SKM-1 treated with dmso at 0.1 percent for 144 hours (cell line): Measurements from ENCODE around the gene CTTN.

Experiments
- DNase-seq: peaks from one replicate; lab custom pipeline; 2025; ENCODE audit not compliant: unreplicated experiment; lab: John Stamatoyannopoulos, UW

CTTN gene

DNA sequence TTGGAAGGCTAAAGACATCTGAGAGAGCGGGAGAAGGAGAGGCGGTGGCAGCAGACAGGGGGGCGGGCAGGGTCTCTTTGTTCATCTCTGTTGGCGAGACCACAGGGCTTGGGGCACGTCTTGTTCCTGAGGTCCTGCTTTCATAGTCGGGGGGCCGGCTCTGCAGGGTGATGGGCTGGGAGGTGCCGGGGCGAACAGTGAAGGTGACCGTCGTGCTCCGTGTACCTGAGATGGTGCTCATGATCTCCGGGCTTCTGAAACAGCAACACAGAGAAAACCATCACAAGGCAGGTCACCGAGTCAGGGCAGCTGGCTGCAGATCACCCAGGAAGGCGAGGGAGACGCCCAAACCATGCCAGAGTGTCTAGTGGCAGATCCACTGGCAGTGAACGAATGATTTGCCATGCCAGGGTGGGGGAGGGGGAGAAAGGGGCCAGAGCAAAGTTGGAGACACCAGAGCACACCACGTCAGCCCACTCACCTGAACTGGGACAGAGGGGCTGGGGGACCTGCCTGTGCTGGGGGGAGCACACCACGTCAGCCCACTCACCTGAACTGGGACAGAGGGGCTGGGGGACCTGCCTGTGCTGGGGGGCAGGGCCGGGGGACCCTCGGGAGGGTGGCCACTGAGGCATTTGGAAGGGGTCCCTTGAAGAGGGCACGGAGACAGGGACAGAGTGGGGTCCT, 75.0 kb downstream of the CTTN start:
- no peak for DNase-seq

DNA sequence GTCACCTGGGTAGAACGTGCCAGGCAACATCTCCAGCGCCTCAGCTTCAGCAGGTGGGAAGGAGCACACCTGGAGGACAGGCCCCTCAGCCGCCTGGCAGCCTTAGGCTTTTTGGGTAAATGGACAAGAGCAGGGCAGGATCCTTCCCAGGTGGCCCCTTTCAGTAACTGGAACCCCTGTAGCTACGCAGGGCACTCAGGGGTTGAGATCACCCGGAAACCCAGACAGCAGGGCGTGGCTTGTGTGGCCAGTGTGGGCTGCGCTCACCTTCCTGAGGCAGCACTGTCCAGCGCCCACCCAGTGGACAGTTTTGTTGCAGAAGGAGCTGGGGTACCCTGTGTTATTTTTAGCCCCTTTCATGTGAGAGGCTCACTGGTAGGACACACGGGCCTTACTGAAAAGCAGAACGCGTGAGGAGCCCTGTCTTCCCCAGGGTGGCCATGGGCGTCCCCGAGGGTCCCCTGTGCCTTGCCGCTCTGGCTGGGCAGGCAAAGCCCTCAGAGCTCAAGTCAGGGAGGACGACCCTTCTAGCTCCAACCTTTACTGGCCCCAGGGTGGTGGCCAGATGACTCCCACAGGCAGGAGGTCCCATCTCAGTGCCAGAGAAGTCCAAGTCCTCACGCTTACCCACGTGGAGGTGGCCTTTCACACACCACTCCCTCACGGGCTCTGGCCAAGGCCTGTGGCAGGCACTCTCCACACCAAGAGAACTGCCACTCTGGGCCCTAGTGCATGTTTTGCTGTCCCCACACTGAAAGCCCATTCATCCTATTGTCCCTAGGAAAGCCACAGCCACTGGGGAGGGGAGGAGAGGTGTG, 75.8 kb downstream of the CTTN start:
- no peak for DNase-seq

DNA sequence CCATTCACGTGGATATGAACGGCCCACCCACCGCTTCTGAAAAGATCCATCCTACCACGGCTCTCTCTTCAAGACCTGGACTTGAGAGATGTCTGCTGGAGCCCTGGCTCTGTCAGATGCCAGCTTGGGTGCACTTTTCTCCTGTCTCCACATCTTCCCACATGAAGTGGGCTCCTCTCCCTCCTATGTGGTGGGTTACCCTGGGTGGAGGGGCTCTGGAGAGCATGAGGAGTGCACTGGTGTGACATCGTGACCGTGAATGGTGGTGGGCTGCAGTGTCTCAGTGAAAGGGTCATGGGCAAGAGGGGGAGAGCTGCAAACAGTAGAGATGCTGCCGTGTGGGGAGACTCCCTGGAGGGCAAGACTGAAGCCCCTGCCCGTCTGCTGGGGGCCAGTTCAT, 76.4 kb downstream of the CTTN start:
- no peak for DNase-seq

DNA sequence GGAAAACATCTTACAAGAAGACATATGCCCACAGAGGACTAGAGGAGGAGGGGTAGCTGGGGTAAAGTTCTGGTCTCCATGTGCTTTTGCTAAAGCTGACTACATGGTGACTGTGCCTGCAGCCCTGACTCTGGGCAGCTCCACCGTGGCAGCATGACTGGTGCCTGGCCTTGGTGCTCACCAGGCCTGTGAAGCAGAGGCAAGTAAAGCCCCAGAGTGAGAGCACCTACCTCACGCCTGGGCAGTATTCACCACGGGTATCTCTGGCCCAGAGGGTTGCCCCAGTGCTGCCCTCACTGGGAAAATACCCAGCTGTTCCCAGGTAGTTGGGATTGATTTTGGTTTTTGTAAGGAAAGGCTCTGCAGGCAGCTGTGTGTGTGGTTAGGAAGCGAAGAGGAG, 78.3 kb downstream of the CTTN start:
- DNase-seq: no peak

DNA sequence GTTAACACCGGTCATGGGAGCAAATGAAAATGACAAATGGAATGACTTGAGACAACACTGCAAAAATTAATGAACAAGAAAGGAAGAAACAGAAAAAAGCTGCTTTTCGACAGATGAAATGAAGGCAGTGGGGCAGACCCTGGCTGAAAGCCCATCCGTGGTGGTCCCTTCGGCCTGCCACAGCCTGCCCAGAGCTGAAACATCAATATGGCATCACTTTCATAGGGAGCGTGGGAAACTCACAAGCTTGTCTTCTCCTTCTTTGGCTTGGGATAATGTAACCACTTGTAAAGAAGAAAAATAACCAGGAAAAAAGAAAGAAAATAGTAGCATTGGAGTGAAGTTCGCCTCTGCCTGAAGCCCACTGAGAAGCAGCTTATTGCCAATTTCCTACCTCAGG, 78.8 kb downstream of the CTTN start:
- DNase-seq: no peak

DNA sequence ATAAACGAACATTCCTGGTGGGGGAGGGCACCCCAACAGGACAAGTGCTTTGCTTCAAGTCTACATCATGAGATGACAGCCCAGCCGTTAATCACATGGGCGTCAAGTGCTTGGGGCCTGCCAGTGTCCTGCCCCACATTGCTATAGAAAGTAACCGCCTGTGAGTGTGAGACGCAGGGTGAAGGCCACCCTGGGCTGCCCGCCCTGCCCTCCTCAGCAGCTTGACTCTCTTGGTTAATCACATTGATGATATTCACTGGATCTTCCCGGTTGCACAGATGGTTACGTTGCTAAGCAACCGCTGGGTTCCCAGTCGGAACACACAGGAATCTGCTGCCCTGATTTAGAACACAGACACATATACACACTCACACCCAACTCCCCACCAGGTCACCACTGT, 79.3 kb downstream of the CTTN start:
- DNase-seq: no peak

DNA sequence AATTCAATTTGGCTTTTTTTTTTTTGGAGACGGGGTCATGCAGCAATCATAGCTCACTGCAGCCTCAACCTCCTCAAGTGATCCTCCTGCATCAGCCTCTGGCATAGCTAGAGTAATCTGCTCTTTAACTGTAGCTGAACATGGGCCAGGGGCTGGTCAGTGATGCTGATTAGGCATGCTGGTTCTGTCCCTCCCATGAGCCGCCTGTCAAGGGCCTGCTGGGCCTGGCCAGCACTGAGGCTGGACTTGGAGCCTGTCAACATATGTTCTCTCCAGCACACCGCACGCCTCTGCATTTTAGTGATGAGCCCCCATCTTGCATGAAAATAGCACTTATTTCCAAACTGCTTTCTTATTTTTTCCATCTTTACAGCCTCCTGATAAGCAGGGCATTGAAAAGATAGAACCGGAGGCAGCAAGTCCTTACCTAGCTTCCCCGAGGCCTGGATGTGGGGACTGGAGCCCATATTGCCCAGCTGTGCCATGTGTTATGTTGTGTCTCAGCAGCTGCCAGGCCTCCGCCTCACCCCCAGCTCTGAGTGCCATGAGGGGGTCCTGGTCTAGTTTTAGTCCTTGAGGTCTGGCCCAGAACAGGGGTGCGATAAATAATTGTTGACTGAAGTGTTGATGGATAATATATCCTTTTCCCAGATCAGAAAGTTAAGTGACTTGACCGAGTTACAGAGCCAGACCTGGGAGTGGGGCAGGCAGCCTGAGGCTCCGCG, 80.0 kb downstream of the CTTN start:
- no peak for DNase-seq

DNA sequence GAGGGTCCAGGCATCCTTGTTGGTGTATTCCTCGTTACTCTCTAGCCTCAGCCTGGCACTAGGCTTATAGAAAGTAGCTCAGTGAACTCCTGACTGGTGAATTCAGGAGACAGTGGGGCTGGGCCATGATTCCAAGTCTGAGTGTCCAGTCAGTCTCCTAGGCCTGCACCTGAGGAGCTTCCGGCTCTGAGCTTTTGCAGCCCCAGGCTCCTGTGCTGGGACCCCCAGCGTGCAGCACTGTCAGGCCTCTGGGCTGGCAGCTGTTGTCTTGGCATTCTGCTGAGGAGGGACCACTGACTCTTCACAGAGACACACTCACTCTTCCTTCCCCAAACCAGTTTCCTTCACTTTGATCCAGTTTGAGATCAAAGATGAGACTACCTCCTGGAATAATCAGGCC, 82.4 kb downstream of the CTTN start:
- DNase-seq: no peak

DNA sequence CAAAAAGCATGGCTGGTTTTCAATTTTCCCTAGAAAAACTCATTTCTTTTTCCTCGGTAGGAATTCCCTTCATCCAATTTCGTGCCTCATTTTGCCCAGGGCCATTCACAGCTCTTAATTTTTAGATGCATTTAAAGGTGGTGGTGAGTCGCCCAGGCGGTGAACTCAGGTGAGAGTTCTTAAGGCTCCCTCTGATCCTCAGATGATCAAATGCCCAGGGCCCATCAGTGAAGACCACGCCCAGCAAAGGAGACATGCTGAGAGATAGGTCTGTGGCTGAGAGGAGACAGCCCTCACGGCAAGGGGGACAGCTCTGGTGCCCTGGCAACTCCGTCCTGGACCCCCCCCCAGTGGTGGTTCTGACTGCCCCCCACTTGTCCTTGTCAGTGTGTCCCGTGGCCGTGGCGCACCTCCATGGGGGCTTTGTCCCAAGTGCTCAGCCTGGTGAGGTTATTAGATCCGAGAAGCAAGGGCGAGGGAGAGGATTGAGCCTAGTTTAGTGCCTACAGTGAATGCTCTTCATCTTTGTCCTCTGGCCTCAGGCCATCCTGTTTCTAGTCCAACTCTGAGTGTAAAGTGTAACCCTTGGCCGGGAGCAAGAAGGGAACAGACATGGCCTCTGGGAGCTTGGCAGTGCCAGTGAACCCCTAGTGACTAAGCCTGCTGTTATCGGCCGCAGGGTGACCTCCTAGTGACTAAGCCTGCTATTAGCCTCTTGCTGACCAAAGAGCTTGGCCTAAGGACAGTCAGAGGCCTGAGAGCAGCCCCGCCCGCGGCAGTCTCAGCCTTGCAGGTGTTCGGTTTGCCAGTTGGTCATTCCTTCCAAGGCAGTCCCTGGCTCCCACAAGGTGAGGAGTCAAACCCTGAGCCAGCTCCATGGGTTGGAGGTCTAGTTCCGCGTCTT, 83.5 kb downstream of the CTTN start:
- no peak for DNase-seq

DNA sequence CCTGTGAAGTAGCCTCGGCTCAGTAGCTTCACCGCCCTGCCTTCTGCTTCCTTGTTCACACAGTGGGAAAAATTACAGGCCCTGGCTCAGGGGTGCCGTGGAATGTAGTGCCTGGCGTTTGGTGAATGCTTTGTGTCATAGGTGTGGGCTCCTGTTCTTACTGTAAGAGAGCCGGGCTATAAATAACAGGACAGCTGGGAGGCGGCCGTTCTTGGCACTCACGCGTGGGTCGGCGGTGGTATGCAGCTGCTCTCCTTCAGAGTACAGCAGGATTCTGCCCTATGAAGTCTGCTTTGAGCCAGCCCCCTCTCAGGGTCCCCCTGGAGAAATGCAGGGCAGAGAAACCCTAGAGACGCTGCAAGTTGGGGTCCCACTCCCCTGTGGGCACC, 84.2 kb downstream of the CTTN start:
- DNase-seq: no peak

DNA sequence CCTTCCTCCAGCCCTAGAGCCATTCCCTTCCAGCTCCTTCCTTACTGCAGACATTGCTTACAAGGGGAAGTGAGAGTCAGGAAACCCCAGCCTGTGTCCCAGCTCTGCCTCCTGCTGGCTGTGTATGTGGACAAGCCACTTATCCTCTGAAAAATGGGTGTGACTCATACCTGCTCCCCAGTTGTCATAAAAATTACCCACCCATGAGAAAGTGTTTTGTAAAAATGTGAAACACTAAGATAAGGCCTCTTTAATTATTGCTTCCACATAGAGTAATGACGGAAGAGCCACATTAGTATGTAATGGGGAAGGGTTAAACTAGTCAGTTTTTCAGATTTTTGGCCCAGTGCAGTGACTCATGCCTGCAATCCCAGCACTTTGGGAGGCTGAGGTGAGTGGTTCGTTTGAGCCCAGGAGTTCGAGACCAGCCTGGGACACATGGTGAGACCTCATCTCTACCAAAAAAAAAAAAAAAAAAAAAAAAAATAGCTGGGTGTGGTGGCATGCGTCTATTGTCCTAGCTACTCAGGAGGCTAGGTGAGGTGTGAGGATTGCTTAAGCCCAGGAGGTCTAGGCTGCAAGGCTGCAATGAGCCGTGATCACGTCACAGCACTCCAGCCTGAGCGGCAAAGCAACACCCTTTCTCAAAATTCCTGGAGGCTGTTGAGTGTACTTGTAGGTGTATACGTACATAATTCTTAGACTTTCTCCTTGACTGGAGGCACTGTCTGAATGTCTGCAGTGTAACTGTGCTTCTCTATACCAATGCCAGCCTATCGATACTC, 84.9 kb downstream of the CTTN start:
- peak; percentile 27 for DNase-seq

DNA sequence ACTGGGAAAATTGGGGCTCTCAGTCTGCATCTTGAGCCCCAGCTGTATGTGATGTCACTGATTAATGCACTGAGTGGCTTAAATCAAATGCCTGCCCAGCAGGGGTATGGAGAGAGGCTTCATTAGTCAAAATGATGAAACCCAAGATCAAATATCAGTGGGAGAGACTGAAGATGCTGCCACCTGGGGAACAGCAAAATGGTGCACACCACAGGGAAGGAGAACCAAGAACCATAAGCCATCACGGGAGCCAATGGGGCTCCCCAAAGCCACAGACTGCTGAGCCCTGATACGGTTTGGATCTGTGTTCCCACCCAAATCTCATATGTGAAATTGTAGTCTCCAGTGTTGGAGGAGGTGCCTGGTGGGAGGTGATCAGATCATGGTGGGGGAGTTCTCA, 85.6 kb downstream of the CTTN start:
- DNase-seq: no peak

DNA sequence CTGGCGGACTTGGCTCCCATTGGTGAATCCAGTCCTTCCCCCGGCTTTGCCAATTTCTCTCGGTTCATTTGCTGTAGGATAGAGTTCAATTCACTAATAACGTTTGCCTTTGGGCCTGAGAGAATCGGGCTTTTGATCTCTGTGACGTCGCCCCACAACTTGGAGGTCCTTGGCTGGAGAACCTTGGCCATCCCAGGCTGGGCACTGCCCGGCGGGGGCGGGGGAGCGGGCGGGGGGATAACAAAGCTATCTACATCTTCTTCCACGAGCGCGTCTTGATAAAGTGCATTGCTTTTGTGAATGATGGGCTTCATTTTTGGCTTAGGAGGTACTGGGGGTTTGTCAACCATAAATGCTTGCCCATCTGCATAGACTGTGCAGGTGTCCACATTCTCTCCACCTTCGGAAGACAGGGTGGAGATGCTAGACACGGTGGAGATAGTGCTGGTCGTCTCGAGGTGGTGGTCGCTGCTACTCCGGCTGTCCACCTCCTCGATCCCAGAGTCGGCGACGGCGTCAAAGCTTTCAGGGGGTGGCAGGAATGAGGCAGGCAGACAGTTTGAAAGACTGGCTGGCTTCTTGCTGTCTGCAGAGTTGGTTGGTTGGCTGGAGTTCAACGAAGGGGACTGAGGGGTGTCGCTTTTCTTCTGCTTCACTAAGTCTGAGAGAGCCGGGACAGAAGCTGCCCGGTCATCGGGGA, 87.1 kb downstream of the CTTN start:
- no peak for DNase-seq

DNA sequence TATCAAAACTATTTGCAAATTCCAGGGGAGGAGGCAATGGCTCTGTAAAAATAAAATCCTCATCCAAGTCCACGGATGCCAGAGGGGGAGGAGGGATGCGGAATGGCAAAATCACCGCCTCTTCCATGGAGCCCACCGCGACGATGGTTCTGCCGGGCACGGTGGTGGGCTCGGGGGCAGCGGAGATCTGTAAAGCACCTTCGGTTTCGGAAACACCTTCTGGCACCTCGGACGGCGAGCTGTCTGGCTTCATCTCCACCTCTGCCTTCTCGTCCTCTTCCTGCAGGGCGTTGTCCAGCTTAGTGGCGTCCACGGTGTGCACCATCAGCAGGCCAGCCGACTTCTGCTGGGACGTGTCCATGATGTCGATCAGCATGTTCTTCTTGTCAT, 87.7 kb downstream of the CTTN start:
- DNase-seq: no peak
